Measurements from ENCODE around the gene C1orf35. TPM values are rescaled to one million over a fixed set of nuclear protein-coding genes. Genes with fewer than 3 reads are reported as not detected.

C1orf35 gene
- total and polyA plus RNA-seq, 9 of the 15 experiments (the other 6 are each of a cell fraction or from before 2014, with no cell fraction given): 3.2 to 48.7 (median 12.5) TPM

GRCh38 chr1:228083871-228084278 lies 19.2 kb downstream of the C1orf35 start (continued):
- no peak for TF ChIP-seq GTF3C2 (IDR thresholded peaks at IDR 0.05; ENCODE audit: borderline replicate concordance, extremely low read depth, insufficient read length)
- no peak for TF ChIP-seq MIER1 (IDR thresholded peaks at IDR 0.05; ENCODE audit: low read depth)
- peak; percentile 60; the same call in 1 of the 2 replicates for TF ChIP-seq PREB (CRISPR knock-in tag; IDR thresholded peaks at IDR 0.05)
